ENCODE results near the gene SMC1B. TPM values are rescaled to one million over a fixed set of nuclear protein-coding genes. Genes with fewer than 3 reads are reported as not detected.

The SMC1B gene
- total RNA-seq: under 1 TPM in 1 of 4 donors, not detected in 3; 0.35 TPM

GRCh38 chr22:45413368-45414211 lies at the start of gene SMC1B, which contains the start of gene RIBC2:
SMC1B (minus strand) TSS chr22:45413599; CDS start chr22:45413567, 32 bp downstream.
RIBC2 (plus strand) TSS chr22:45413693; CDS start chr22:45413887, 194 bp downstream.
- DNase-seq: peak; percentile 71 to 79
- H3K4me1 ChIP-seq: peaks cover 0 to 6% of the 10 kb centered on the region in 2 donors
- intact Hi-C loops (cut with DNase I; ENCODE audit: low total_unique reads): no loop called here
- peak within 1 kb of the TSS; percentile 22 to 57 for H3K27ac ChIP-seq
- TF ChIP-seq CTCF (IDR thresholded peaks at IDR 0.05): no peak
- TF ChIP-seq POLR2A (IDR thresholded peaks at IDR 0.05): no peak
- no peaks in the 10 kb centered on the region for H3K9me3 ChIP-seq
- peak within 1 kb of the TSS; percentile 34 to 39 for H3K4me3 ChIP-seq
- no peaks in the 10 kb centered on the region for H3K36me3 ChIP-seq
- no peaks in the 10 kb centered on the region for H3K27me3 ChIP-seq

- TF ChIP-seq CTCF (IDR thresholded peaks at IDR 0.05): no peak
- TF ChIP-seq POLR2A (IDR thresholded peaks at IDR 0.05): no peak
- Histone ChIP-seq H3K27me3 (no peaks in the 10 kb centered on the region), H3K36me3 (no peaks in the 10 kb centered on the region), H3K4me1 (no peaks in the 10 kb centered on the region), H3K9me3 (no peaks in the 10 kb centered on the region), H3K4me3 (no peak overlapping the region), H3K27ac (no peak overlapping the region)
- intact Hi-C loops (cut with DNase I; ENCODE audit: low total_unique reads): no loop called here
- DNase-seq: peak in 1 of 2 donors; percentile 13
Observed at GRCh38 chr22:45462034-45462655, 48.7 kb upstream of the SMC1B start.

- no peaks in the 10 kb centered on the region for H3K27me3 ChIP-seq
- intact Hi-C loops (cut with DNase I; ENCODE audit: low total_unique reads): no loop called here
- peak overlapping the region; percentile 82 to 85 for H3K27ac ChIP-seq
- no peaks in the 10 kb centered on the region for H3K36me3 ChIP-seq
- no peak overlapping the region for H3K4me3 ChIP-seq
- DNase-seq: peak; percentile 79 to 84
- H3K4me1 ChIP-seq: no peaks in the 10 kb centered on the region
- TF ChIP-seq CTCF (IDR thresholded peaks at IDR 0.05) (no peak), POLR2A (IDR thresholded peaks at IDR 0.05) (no peak)
- no peaks in the 10 kb centered on the region for H3K9me3 ChIP-seq
Observed at GRCh38 chr22:45460288-45461109, 47.1 kb upstream of the SMC1B start.

- TF ChIP-seq POLR2A (IDR thresholded peaks at IDR 0.05) (no peak), CTCF (IDR thresholded peaks at IDR 0.05) (no peak)
- intact Hi-C loops (cut with DNase I; ENCODE audit: low total_unique reads): no loop called here
- Histone ChIP-seq H3K4me1 (peaks cover 0 to 4% of the 10 kb centered on the region in 2 donors), H3K9me3 (no peaks in the 10 kb centered on the region), H3K27ac (peak overlapping the region; percentile 82 to 85), H3K27me3 (no peaks in the 10 kb centered on the region), H3K36me3 (no peaks in the 10 kb centered on the region), H3K4me3 (no peak overlapping the region)
- no peak for DNase-seq
Observed at GRCh38 chr22:45459235-45459634, 45.8 kb upstream of the SMC1B start.

Measured in uterus (tissue), 4 donors.